HepG2 (cell line): ENCODE measurements around the gene LITAF. TPM values are rescaled to one million over a fixed set of nuclear protein-coding genes. Genes with fewer than 3 reads are reported as not detected.

Source experiments
- ATAC-seq: fragments of 200-7000 bp; cut with Tn5 transposase; 3 replicates; pipeline ENCODE4 v1.9.1; 2020; ENCODE audit warnings: mild to moderate bottlenecking, moderate library complexity
- BruUV-seq: library from RNA; stranded (reverse); fragments of 400-500 nt; replicated peaks from 2 replicates; lab custom pipeline; 2021; lab: Mats Ljungman, UMichigan
- CTCF ChIA-PET: fragments of 300-600 bp; formaldehyde crosslinking; extraction: SDS; loops from one replicate; lab custom pipeline; 2021; ENCODE audit warnings: low total read pairs, inconsistent platforms, low intra/inter-chr PET ratio; lab: Yijun Ruan, JAX
- POLR2A ChIA-PET: fragments of 350-600 bp; sonication (Branson Sonifier 250); formaldehyde crosslinking; loops from one replicate; lab custom pipeline; 2020; ENCODE audit warnings: antibody characterized with exemption, inconsistent platforms; lab: Yijun Ruan, JAX
- DNase-seq: peaks from one replicate; pipeline ENCODE4 v3.0.0-alpha.2; 2015; ENCODE audit warnings: low spot score
- FAIRE-seq: peaks from 3 replicates; lab custom pipeline; 2011; peaks lifted over from hg19 to GRCh38; lab: Jason Lieb, UNC
- H2AFZ ChIP-seq: one replicate; pipeline ENCODE4 v1.6.1; 2011; ENCODE audit warnings: low read length, inconsistent platforms
- H3K27ac ChIP-seq: fragments of 300-600 bp; 3 replicates; pipeline ENCODE4 v1.8.0; 2011; ENCODE audit warnings: mixed run types, mild to moderate bottlenecking, mixed read lengths, low read length, inconsistent platforms; ENCODE audit not compliant: insufficient read depth; ENCODE audit errors: extremely low read length
- H3K27me3 ChIP-seq, 2 experiments: fragments of 200-600 bp in 1 of 2; 2 replicates in 1 of 2; 3 replicates in 1 of 2; pipeline versions ENCODE4 v1.6.0 to v1.8.0; 2011; ENCODE audit warnings: low read length in 2 of 2, mild to moderate bottlenecking in 2 of 2, moderate library complexity in 2 of 2, inconsistent platforms in 1 of 2; ENCODE audit not compliant: insufficient read depth in 2 of 2, control insufficient read depth in 1 of 2
- H3K36me3 ChIP-seq, 2 experiments: fragments of 200-600 bp in 1 of 2; replicated peaks in 1 of 2; 2 replicates in 1 of 2; 3 replicates in 1 of 2; pipeline versions ENCODE4 v1.5.1 to v1.8.0; 2011; ENCODE audit warnings: low read length in 2 of 2, inconsistent platforms in 1 of 2; ENCODE audit not compliant: insufficient read depth in 2 of 2, control insufficient read depth in 1 of 2
- H3K4me1 ChIP-seq: 2 replicates; pipeline ENCODE4 v1.5.1; 2012; ENCODE audit warnings: low read length, inconsistent platforms; ENCODE audit not compliant: insufficient read depth
- H3K4me2 ChIP-seq: 2 replicates; pipeline ENCODE4 v1.6.0; 2011; ENCODE audit warnings: low read depth, low read length, inconsistent platforms
- H3K4me3 ChIP-seq, 3 experiments: fragments of 200-600 bp in 1 of 3; sonication (generic), shearing (Covaris generic) in 1 of 3; replicated peaks in 1 of 3; 2 replicates each; pipeline ENCODE4 v1.5.1; 2011 to 2016; ENCODE audit warnings: low read length in 3 of 3, inconsistent platforms in 2 of 3, low read depth in 2 of 3, mild to moderate bottlenecking in 2 of 3, control low read depth in 1 of 3, mixed read lengths in 1 of 3; ENCODE audit not compliant: insufficient read depth in 1 of 3
- H3K79me2 ChIP-seq: one replicate; pipeline ENCODE4 v1.6.1; 2011; ENCODE audit warnings: low read length, inconsistent platforms; ENCODE audit not compliant: insufficient read depth
- H3K9ac ChIP-seq: 2 replicates; pipeline ENCODE4 v1.6.0; 2011; ENCODE audit warnings: mild to moderate bottlenecking, low read depth, low read length, inconsistent platforms; ENCODE audit not compliant: insufficient read depth
- H3K9me3 ChIP-seq: 2 replicates; pipeline ENCODE4 v1.5.1; 2012; ENCODE audit warnings: mild to moderate bottlenecking, low read length
- H4K20me1 ChIP-seq: 2 replicates; pipeline ENCODE4 v1.6.0; 2011; ENCODE audit warnings: inconsistent platforms, mild to moderate bottlenecking, low read length, moderate library complexity; ENCODE audit not compliant: insufficient read depth
- FOSL2 ChIP-seq: sonication (generic); formaldehyde crosslinking; IDR thresholded peaks from 2 replicates; pipeline ENCODE4 v1.4.0; 2020; ENCODE audit warnings: missing genetic modification reagents
- HOMEZ ChIP-seq: IDR thresholded peaks from 2 replicates; pipeline ENCODE4 v1.6.1; 2016; ENCODE audit warnings: low read depth
- NBN ChIP-seq: fragments of 450-650 bp; conservative IDR thresholded peaks from 2 replicates; pipeline ENCODE4 v1.6.1; 2017
- PAX8 ChIP-seq: sonication (generic); formaldehyde crosslinking; IDR thresholded peaks from 2 replicates; pipeline ENCODE4 v1.8.0; 2022; ENCODE audit warnings: mild to moderate bottlenecking, missing genetic modification reagents, borderline replicate concordance
- SATB2 ChIP-seq: sonication (generic); formaldehyde crosslinking; IDR thresholded peaks from 2 replicates; pipeline ENCODE4 v1.5.0; 2020; ENCODE audit warnings: missing genetic modification reagents
- ZMYM4 ChIP-seq: sonication (generic); formaldehyde crosslinking; IDR thresholded peaks from 2 replicates; pipeline ENCODE4 v1.8.1; 2023; ENCODE audit warnings: mild to moderate bottlenecking, missing genetic modification reagents
- ZNF264 ChIP-seq: sonication (generic); formaldehyde crosslinking; IDR thresholded peaks from 2 replicates; pipeline ENCODE4 v1.4.0; 2020; ENCODE audit warnings: missing genetic modification reagents
- ZNF569 ChIP-seq: sonication (generic); formaldehyde crosslinking; IDR thresholded peaks from 2 replicates; pipeline ENCODE4 v1.5.0; 2020; ENCODE audit warnings: mild to moderate bottlenecking, missing genetic modification reagents, moderate library complexity, borderline replicate concordance
- ZNF768 ChIP-seq: sonication (generic); formaldehyde crosslinking; IDR thresholded peaks from 2 replicates; pipeline ENCODE4 v1.4.0; 2020; ENCODE audit warnings: missing genetic modification reagents
- WGBS: methylation state at CpG from one replicate; pipeline ENCODE4 v1.1.6; 2017; ENCODE audit warnings: low lambda C conversion rate; 5-methylcytosine and 5-hydroxymethylcytosine counted together
- in situ Hi-C: cut with HindIII; loops from 2 replicates; pipeline ENCODE4 v1.10.0; 2017; ENCODE audit warnings: low pct_unique_long_range_greater_than_20kb; ENCODE audit not compliant: extremely low pct_ligation_motif_present
- intact Hi-C: fragments of 100-400 bp; cut with micrococcal nuclease; formaldehyde crosslinking; loops from one replicate; pipeline ENCODE4 v1.10.0; 2022; ENCODE audit not compliant: unreplicated experiment
- polyA plus RNA-seq, 8 experiments: library from polyadenylated mRNA; depleted of rRNA in 3 of 8; stranded (reverse) in 7 of 8; unstranded in 1 of 8; fragments of >200 nt; fragmentation: Illumina TruSeq in 4 of 8; extraction: Trizol in 4 of 8; gene quantifications; 2 replicates each; pipeline versions ENCODE4 v1.2.1 to v1.2.3, GENCODE V29; 2011 to 2016; ENCODE audit warnings: low read depth in 4 of 8, missing spikeins in 1 of 8, mixed read lengths in 1 of 8; ENCODE audit not compliant: insufficient read depth in 1 of 8
- total RNA-seq, 5 experiments: library from RNA; depleted of rRNA; stranded (reverse); fragments of >200 nt; fragmentation: Illumina TruSeq; extraction: Trizol; gene quantifications; 2 replicates each; pipeline ENCODE4 v1.2.3, GENCODE V29; 2016; ENCODE audit warnings: low read depth in 1 of 5
- TF ChIP-seq, protein P1 (sequence below): sonication (generic); formaldehyde crosslinking; IDR thresholded peaks from 2 replicates; pipeline ENCODE4 v1.8.0; 2022; ENCODE audit warnings: mild to moderate bottlenecking, missing genetic modification reagents, borderline replicate concordance
- TF ChIP-seq, protein P2 (sequence below): sonication (generic); formaldehyde crosslinking; conservative IDR thresholded peaks from 2 replicates; pipeline ENCODE4 v1.4.0; 2020; ENCODE audit warnings: missing genetic modification reagents

Gene LITAF
- total and polyA plus RNA-seq, 2 of the 13 experiments (the other 11 are each of a cell fraction or from before 2014, with no cell fraction given), result 80.1 to 141 TPM

DNA sequence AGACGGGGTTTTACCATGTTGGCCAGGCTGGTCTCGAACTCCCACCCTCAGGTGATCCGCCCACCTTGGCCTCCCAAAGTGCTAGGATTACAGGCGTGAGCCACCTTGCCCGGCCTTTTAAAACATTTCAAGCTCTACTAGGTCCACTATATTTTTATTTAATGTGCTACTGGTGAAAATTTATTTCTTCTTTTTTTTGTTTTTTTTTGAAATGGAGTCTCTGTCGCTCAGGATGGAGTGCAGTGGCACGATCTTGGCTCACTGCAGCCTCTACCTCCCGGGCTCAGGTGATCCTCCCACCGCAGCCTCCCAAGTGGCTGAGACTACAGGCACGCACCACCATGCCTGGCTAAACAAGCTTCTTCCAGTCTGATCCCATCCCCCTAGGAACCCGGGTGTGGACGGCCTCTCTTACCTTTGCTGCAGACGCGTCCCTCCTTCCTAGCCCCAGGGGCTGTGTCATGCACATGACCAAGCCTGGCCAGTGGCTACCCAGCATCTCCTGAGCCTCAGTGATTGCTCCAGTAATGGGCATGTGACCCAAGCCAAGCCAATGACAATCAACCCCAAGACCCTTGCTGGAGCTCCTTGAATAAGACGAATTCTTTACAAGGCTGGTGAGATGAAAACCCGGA lies 40.1 kb upstream of the LITAF start:
- Histone ChIP-seq H3K9ac (no peak overlapping the region), H3K27ac (no peak overlapping the region), H3K27me3 (peaks cover 0 to 2% of the 10 kb centered on the region in 2 experiments; a peak in 1 of 5 replicates), H4K20me1 (no peaks in the 10 kb centered on the region), H2AFZ (no peak overlapping the region), H3K4me3 (no peak overlapping the region), H3K9me3 (no peaks in the 10 kb centered on the region), H3K79me2 (no peaks in the 10 kb centered on the region), H3K36me3 (no peaks in the 10 kb centered on the region), H3K4me1 (peaks cover 54% of the 10 kb centered on the region), H3K4me2 (no peak overlapping the region)
- 92% methylated on average over 16 of the region's 16 CpGs for WGBS
- in situ Hi-C loops, result no loop called here
- ATAC-seq, result no peak
- no peak for DNase-seq
- TF ChIP-seq NBN, result no peak
- 0 out of 2 replicates have a peak, but pooled peaks have one; percentile 4 for TF ChIP-seq FOSL2 (CRISPR knock-in tag)
- TF ChIP-seq, protein P1, sequence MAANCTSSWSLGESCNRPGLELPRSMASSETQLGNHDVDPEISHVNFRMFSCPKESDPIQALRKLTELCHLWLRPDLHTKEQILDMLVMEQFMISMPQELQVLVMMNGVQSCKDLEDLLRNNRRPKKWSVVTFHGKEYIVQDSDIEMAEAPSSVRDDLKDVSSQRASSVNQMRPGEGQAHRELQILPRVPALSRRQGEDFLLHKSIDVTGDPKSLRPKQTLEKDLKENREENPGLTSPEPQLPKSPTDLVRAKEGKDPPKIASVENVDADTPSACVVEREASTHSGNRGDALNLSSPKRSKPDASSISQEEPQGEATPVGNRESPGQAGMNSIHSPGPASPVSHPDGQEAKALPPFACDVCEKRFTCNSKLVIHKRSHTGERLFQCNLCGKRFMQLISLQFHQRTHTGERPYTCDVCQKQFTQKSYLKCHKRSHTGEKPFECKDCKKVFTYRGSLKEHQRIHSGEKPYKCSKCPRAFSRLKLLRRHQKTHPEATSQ (CRISPR knock-in tag), result 0 out of 2 replicates have a peak, but pooled peaks have one; percentile 34
- CTCF ChIA-PET, result no interaction called here
- no TSS peak for BruUV-seq
- POLR2A ChIA-PET, result interaction anchor here (1.0 kb wide), 1 partner anchor 14 kb away, joined by 4 read pairs; no protein-coding TSS in a partner anchor
- intact Hi-C loops, result no loop called here
- FAIRE-seq, result no peak

- Histone ChIP-seq H3K4me2 (no peak overlapping the region), H3K27ac (no peak overlapping the region), H3K79me2 (no peaks in the 10 kb centered on the region), H3K27me3 (peaks cover 2 to 5% of the 10 kb centered on the region in 2 experiments; a peak in 3 of 5 replicates), H3K4me3 (no peak overlapping the region), H3K36me3 (no peaks in the 10 kb centered on the region), H3K4me1 (peaks cover 50% of the 10 kb centered on the region), H4K20me1 (no peaks in the 10 kb centered on the region), H2AFZ (no peak overlapping the region), H3K9me3 (no peaks in the 10 kb centered on the region), H3K9ac (no peak overlapping the region)
- FAIRE-seq, result no peak
- no TSS peak for BruUV-seq
- POLR2A ChIA-PET, result no interaction called here
- WGBS, result 71% methylated on average over 4 of the region's 4 CpGs
- ATAC-seq, result no peak
- CTCF ChIA-PET, result no interaction called here
- in situ Hi-C loops, result no loop called here
- DNase-seq, result no peak
- TF ChIP-seq ZNF264 (CRISPR knock-in tag) (no peak), HOMEZ (CRISPR knock-in tag) (no peak), SATB2 (no peak), ZMYM4 (no peak), PAX8 (CRISPR knock-in tag) (no peak), ZNF768 (peak; percentile 97), ZNF569 (no peak)
- TF ChIP-seq, protein P2, sequence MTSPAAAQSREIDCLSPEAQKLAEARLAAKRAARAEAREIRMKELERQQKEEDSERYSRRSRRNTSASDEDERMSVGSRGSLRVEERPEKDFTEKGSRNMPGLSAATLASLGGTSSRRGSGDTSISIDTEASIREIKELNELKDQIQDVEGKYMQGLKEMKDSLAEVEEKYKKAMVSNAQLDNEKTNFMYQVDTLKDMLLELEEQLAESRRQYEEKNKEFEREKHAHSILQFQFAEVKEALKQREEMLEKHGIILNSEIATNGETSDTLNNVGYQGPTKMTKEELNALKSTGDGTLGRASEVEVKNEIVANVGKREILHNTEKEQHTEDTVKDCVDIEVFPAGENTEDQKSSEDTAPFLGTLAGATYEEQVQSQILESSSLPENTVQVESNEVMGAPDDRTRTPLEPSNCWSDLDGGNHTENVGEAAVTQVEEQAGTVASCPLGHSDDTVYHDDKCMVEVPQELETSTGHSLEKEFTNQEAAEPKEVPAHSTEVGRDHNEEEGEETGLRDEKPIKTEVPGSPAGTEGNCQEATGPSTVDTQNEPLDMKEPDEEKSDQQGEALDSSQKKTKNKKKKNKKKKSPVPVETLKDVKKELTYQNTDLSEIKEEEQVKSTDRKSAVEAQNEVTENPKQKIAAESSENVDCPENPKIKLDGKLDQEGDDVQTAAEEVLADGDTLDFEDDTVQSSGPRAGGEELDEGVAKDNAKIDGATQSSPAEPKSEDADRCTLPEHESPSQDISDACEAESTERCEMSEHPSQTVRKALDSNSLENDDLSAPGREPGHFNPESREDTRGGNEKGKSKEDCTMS (CRISPR knock-in tag), result no peak
- intact Hi-C loops, result no loop called here
These were observed 39.0 kb upstream of the LITAF start for GRCh38 chr16:11625769-11626168.
